Measurements from ENCODE around the gene BMF.
A peak's percentile ranks its signal among the peaks of the same experiment; 100 is the strongest.

BMF gene

DNA sequence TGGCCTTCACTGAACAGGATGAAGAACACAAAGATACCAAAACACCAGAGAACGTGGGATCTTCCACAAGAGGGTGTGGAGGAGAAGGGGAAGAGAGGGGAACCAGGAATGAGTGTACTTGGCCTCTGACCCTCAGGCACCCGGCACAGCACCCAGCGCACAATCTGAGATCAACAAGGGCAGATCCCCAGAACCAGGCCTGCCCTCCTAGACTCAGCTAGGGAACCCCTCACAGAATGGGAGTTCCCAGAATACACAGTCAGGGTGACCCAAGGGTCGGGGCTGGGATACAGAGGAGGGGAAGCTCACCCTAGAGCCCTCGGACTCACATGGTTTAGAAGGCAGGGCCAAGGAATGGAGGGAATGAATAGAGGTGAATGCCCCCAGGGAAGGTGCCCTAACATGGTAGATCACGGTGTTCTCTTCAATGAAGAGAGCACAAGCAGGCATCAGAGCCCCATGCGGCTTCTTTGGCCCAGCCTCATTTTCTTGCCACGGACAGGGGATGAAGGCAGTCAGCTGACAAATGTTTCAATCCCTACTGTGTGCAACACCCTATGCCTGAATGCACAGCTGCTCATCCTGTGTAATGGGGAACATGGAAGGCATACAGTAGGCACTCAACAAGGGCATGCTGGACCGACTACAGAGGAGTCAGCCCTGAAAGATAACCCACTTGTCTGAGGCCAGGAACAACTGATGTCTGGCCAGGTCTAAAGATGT lies 13.1 kb downstream of the BMF start:
- H3K4me3 ChIP-seq (ENCODE audit: low read depth in 1 of 2, low read length in 2 of 2), result no peak overlapping the region
- no peak overlapping the region for H3K9ac ChIP-seq (ENCODE audit: low read depth in 1 of 2, low read length in 2 of 2)
- H3K4me1 ChIP-seq (ENCODE audit: control insufficient read depth in 1 of 2, insufficient read depth in 2 of 2, low read length in 2 of 2), result peaks cover 58 to 70% of the 10 kb centered on the region in 2 donors
- no peaks in the 10 kb centered on the region for H3K27me3 ChIP-seq (ENCODE audit: control insufficient read depth in 1 of 2, insufficient read depth in 2 of 2, low read length in 2 of 2)
- no peak overlapping the region for H3K27ac ChIP-seq (ENCODE audit: low read depth, low read length)
- H3K9me3 ChIP-seq (ENCODE audit: control insufficient read depth in 1 of 2, low read length in 2 of 2), result no peaks in the 10 kb centered on the region
- H3K36me3 ChIP-seq (ENCODE audit: control insufficient read depth in 1 of 2, insufficient read depth in 2 of 2, low read length in 2 of 2), result peaks cover 4 to 12% of the 10 kb centered on the region in 2 donors

- Histone ChIP-seq H3K36me3 (ENCODE audit: control insufficient read depth in 1 of 2, insufficient read depth in 2 of 2, low read length in 2 of 2) (peaks cover 7 to 15% of the 10 kb centered on the region in 2 donors), H3K9me3 (ENCODE audit: control insufficient read depth in 1 of 2, low read length in 2 of 2) (no peaks in the 10 kb centered on the region), H3K4me1 (ENCODE audit: control insufficient read depth in 1 of 2, insufficient read depth in 2 of 2, low read length in 2 of 2) (peaks cover 50 to 56% of the 10 kb centered on the region in 2 donors), H3K27me3 (ENCODE audit: control insufficient read depth in 1 of 2, insufficient read depth in 2 of 2, low read length in 2 of 2) (no peaks in the 10 kb centered on the region), H3K4me3 (ENCODE audit: low read depth in 1 of 2, low read length in 2 of 2) (no peak overlapping the region), H3K9ac (ENCODE audit: low read depth in 1 of 2, low read length in 2 of 2) (no peak overlapping the region), H3K27ac (ENCODE audit: low read depth, low read length) (no peak overlapping the region)
Measured at GRCh38 chr15:40094156-40094555, 14.5 kb downstream of the BMF start.

DNA sequence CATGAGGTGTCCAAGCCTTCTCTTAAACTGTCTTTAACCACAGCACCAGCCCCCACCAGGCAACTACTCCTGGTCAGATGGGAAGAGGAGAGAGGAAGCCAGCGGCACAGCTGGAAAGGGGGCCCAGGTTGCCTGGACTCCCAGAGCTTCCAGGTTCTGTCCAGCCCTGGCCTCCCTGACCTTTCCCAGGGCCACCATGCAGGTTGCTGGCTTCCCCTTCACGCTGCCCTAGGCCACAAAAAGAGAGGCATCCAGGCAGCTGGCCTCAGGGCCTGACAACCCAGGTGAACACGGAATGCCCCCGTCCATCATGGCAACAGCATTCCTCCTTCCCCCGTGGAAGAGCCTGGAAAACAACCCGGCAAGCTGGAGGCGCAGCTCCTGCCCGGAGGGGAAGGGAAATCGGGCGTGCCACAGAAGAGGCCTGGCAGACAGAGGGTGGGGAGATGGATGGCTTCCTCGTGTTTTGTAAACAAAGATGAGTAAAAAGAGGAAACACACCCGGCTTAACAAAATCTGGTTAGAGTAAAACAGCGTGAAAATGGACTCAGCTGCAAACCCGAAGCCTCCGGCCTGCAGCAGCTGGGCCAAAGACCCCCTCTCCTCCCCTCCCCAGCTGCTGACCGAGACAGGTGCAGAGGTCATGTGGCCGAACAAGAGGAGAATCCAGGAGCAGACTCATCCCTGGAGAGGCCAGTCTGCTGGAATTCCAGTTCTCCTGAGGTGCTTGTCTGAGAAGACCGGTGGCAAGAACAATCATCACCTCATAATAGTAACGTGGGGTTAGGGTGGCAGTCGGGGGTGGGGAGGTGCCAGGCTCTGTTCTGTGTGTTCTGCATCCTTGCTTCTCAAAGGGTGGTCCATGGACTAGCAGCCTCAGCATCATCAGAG lies 15.5 kb downstream of the BMF start:
- peaks cover 7 to 15% of the 10 kb centered on the region in 2 donors for H3K36me3 ChIP-seq (ENCODE audit: control insufficient read depth in 1 of 2, insufficient read depth in 2 of 2, low read length in 2 of 2)
- peak overlapping the region; percentile 71 for H3K27ac ChIP-seq (ENCODE audit: low read depth, low read length)
- no peak overlapping the region for H3K9ac ChIP-seq (ENCODE audit: low read depth in 1 of 2, low read length in 2 of 2)
- no peaks in the 10 kb centered on the region for H3K27me3 ChIP-seq (ENCODE audit: control insufficient read depth in 1 of 2, insufficient read depth in 2 of 2, low read length in 2 of 2)
- no peak overlapping the region for H3K4me3 ChIP-seq (ENCODE audit: low read depth in 1 of 2, low read length in 2 of 2)
- H3K4me1 ChIP-seq (ENCODE audit: control insufficient read depth in 1 of 2, insufficient read depth in 2 of 2, low read length in 2 of 2), result peaks cover 46 to 47% of the 10 kb centered on the region in 2 donors
- H3K9me3 ChIP-seq (ENCODE audit: control insufficient read depth in 1 of 2, low read length in 2 of 2), result no peaks in the 10 kb centered on the region

GRCh38 chr15:40092256-40092978 lies 16.3 kb downstream of the BMF start:
- Histone ChIP-seq H3K9ac (ENCODE audit: low read depth in 1 of 2, low read length in 2 of 2) (no peak overlapping the region), H3K9me3 (ENCODE audit: control insufficient read depth in 1 of 2, low read length in 2 of 2) (no peaks in the 10 kb centered on the region), H3K36me3 (ENCODE audit: control insufficient read depth in 1 of 2, insufficient read depth in 2 of 2, low read length in 2 of 2) (peaks cover 7 to 15% of the 10 kb centered on the region in 2 donors), H3K4me3 (ENCODE audit: low read depth in 1 of 2, low read length in 2 of 2) (no peak overlapping the region), H3K27ac (ENCODE audit: low read depth, low read length) (peak overlapping the region; percentile 71), H3K27me3 (ENCODE audit: control insufficient read depth in 1 of 2, insufficient read depth in 2 of 2, low read length in 2 of 2) (no peaks in the 10 kb centered on the region), H3K4me1 (ENCODE audit: control insufficient read depth in 1 of 2, insufficient read depth in 2 of 2, low read length in 2 of 2) (peaks cover 38 to 39% of the 10 kb centered on the region in 2 donors)

DNA sequence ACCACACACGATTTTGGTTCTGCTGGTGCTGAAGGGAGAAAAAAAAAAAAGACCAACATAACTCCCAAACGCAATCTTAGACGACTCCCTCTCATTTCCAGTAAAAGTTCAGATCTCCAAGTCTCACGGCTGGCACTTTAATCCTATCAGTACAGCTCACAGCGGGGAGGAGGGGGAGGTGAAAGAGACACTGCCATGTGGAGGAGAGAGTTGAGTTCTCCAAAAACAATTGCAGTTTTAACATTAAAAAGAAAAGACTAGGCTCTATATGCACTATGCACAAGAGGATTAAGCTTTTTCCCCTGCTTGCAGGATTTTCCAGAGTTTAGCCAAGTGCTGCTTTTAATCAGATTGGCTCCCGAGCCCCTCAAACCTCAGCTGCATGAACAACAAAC lies 16.8 kb downstream of the BMF start:
- Histone ChIP-seq H3K9me3 (ENCODE audit: control insufficient read depth in 1 of 2, low read length in 2 of 2) (no peaks in the 10 kb centered on the region), H3K36me3 (ENCODE audit: control insufficient read depth in 1 of 2, insufficient read depth in 2 of 2, low read length in 2 of 2) (peaks cover 7 to 15% of the 10 kb centered on the region in 2 donors), H3K27ac (ENCODE audit: low read depth, low read length) (no peak overlapping the region), H3K4me1 (ENCODE audit: control insufficient read depth in 1 of 2, insufficient read depth in 2 of 2, low read length in 2 of 2) (peaks cover 33 to 36% of the 10 kb centered on the region in 2 donors), H3K4me3 (ENCODE audit: low read depth in 1 of 2, low read length in 2 of 2) (no peak overlapping the region), H3K27me3 (ENCODE audit: control insufficient read depth in 1 of 2, insufficient read depth in 2 of 2, low read length in 2 of 2) (no peaks in the 10 kb centered on the region), H3K9ac (ENCODE audit: low read depth in 1 of 2, low read length in 2 of 2) (no peak overlapping the region)

GRCh38 chr15:40090774-40091455 lies 17.8 kb downstream of the BMF start:
- Histone ChIP-seq H3K4me3 (ENCODE audit: low read depth in 1 of 2, low read length in 2 of 2) (no peak overlapping the region), H3K36me3 (ENCODE audit: control insufficient read depth in 1 of 2, insufficient read depth in 2 of 2, low read length in 2 of 2) (peaks cover 7 to 15% of the 10 kb centered on the region in 2 donors), H3K27me3 (ENCODE audit: control insufficient read depth in 1 of 2, insufficient read depth in 2 of 2, low read length in 2 of 2) (no peaks in the 10 kb centered on the region), H3K9me3 (ENCODE audit: control insufficient read depth in 1 of 2, low read length in 2 of 2) (no peaks in the 10 kb centered on the region), H3K27ac (ENCODE audit: low read depth, low read length) (no peak overlapping the region), H3K4me1 (ENCODE audit: control insufficient read depth in 1 of 2, insufficient read depth in 2 of 2, low read length in 2 of 2) (peaks cover 32 to 36% of the 10 kb centered on the region in 2 donors), H3K9ac (ENCODE audit: low read depth in 1 of 2, low read length in 2 of 2) (no peak overlapping the region)

- Histone ChIP-seq H3K36me3 (ENCODE audit: control insufficient read depth in 1 of 2, insufficient read depth in 2 of 2, low read length in 2 of 2) (peaks cover 7 to 15% of the 10 kb centered on the region in 2 donors), H3K27ac (ENCODE audit: low read depth, low read length) (no peak overlapping the region), H3K9ac (ENCODE audit: low read depth in 1 of 2, low read length in 2 of 2) (no peak overlapping the region), H3K9me3 (ENCODE audit: control insufficient read depth in 1 of 2, low read length in 2 of 2) (no peaks in the 10 kb centered on the region), H3K27me3 (ENCODE audit: control insufficient read depth in 1 of 2, insufficient read depth in 2 of 2, low read length in 2 of 2) (no peaks in the 10 kb centered on the region), H3K4me1 (ENCODE audit: control insufficient read depth in 1 of 2, insufficient read depth in 2 of 2, low read length in 2 of 2) (peaks cover 25 to 28% of the 10 kb centered on the region in 2 donors), H3K4me3 (ENCODE audit: low read depth in 1 of 2, low read length in 2 of 2) (no peak overlapping the region)
Measured at GRCh38 chr15:40088929-40089755, 19.5 kb downstream of the BMF start.

GRCh38 chr15:40087991-40088928 lies 20.4 kb downstream of the BMF start:
- peaks cover 22 to 30% of the 10 kb centered on the region in 2 donors for H3K4me1 ChIP-seq (ENCODE audit: control insufficient read depth in 1 of 2, insufficient read depth in 2 of 2, low read length in 2 of 2)
- H3K9ac ChIP-seq (ENCODE audit: low read depth in 1 of 2, low read length in 2 of 2), result no peak overlapping the region
- H3K27ac ChIP-seq (ENCODE audit: low read depth, low read length), result no peak overlapping the region

More at GRCh38 chr15:40087991-40088928, 20.4 kb downstream of the BMF start:
- peaks cover 7 to 15% of the 10 kb centered on the region in 2 donors for H3K36me3 ChIP-seq (ENCODE audit: control insufficient read depth in 1 of 2, insufficient read depth in 2 of 2, low read length in 2 of 2)
- no peaks in the 10 kb centered on the region for H3K27me3 ChIP-seq (ENCODE audit: control insufficient read depth in 1 of 2, insufficient read depth in 2 of 2, low read length in 2 of 2)
- no peak overlapping the region for H3K4me3 ChIP-seq (ENCODE audit: low read depth in 1 of 2, low read length in 2 of 2)
- H3K9me3 ChIP-seq (ENCODE audit: control insufficient read depth in 1 of 2, low read length in 2 of 2), result no peaks in the 10 kb centered on the region
